Body of pancreas (tissue), 4 donors: ENCODE data around the gene SIPA1L3. TPM values are rescaled to one million over a fixed set of nuclear protein-coding genes. Genes with fewer than 3 reads are reported as not detected.

Source experiments
- ATAC-seq: fragments of 150-250 bp; one replicate; pipeline ENCODE4 v1.9.1; 2016
- DNase-seq, 4 donors: peaks; one replicate each; pipeline ENCODE4 v3.0.0-alpha.2; 2019
- H3K27ac ChIP-seq, 4 donors: fragments of 200-600 bp; sonication (generic); 1 replicate in 3 of 4; 2 replicates in 1 of 4; pipeline versions ENCODE4 v1.5.1 to v1.6.1; 2016 to 2019; ENCODE audit warnings: mild to moderate bottlenecking in 1 of 4, mixed read lengths in 1 of 4, moderate library complexity in 1 of 4
- H3K27me3 ChIP-seq, 2 donors: fragments of 200-600 bp; sonication (generic); one replicate each; pipeline ENCODE4 v1.6.0; 2016; ENCODE audit warnings: mild to moderate bottlenecking in 1 of 2
- H3K36me3 ChIP-seq, 2 donors: fragments of 200-600 bp; sonication (generic); replicated peaks in 1 of 2; 2 replicates each; pipeline ENCODE4 v1.5.1; 2016; ENCODE audit warnings: low read depth in 2 of 2; ENCODE audit not compliant: insufficient read depth in 1 of 2
- H3K4me1 ChIP-seq: fragments of 200-600 bp; sonication (generic); one replicate; pipeline ENCODE4 v1.6.0; 2016
- H3K4me3 ChIP-seq, 2 donors: fragments of 200-600 bp; sonication (generic); 1 replicate in 1 of 2; 2 replicates in 1 of 2; pipeline ENCODE4 v1.5.1; 2016 to 2019
- H3K9me3 ChIP-seq, 3 donors: fragments of 200-600 bp; sonication (generic); 1 replicate in 2 of 3; 2 replicates in 1 of 3; pipeline ENCODE4 v1.5.1; 2016
- POLR2A ChIP-seq, 3 donors: fragments of 450-650 bp; IDR thresholded peaks; one replicate each; pipeline ENCODE4 v1.6.1; 2016; ENCODE audit warnings: antibody characterized with exemption in 3 of 3, mild to moderate bottlenecking in 2 of 3
- WGBS, 2 donors: methylation state at CpG; one replicate each; pipeline ENCODE4 v1.1.5; 2017; 5-methylcytosine and 5-hydroxymethylcytosine counted together
- intact Hi-C: fragments of 100-400 bp; cut with DNase I; formaldehyde crosslinking; loops from one replicate; pipeline ENCODE4 v1.15.1; 2023
- total RNA-seq, 2 donors: library from RNA; depleted of rRNA; stranded (reverse); fragments of >200 nt; gene quantifications; one replicate each; pipeline ENCODE4 v1.1.0, GENCODE V29; 2016
- TF ChIP-seq, protein P1 (sequence below), 7 experiments: fragments of 450-650 bp in 4 of 7; fragments of 200-600 bp in 3 of 7; sonication (generic) in 3 of 7; IDR thresholded peaks; one replicate each; pipeline ENCODE4 v1.5.1; 2016 to 2019; ENCODE audit warnings: antibody characterized with exemption in 7 of 7

SIPA1L3 gene
- total RNA-seq, 2 donors from 2014 or later: 41.5 to 62.0 TPM

DNA sequence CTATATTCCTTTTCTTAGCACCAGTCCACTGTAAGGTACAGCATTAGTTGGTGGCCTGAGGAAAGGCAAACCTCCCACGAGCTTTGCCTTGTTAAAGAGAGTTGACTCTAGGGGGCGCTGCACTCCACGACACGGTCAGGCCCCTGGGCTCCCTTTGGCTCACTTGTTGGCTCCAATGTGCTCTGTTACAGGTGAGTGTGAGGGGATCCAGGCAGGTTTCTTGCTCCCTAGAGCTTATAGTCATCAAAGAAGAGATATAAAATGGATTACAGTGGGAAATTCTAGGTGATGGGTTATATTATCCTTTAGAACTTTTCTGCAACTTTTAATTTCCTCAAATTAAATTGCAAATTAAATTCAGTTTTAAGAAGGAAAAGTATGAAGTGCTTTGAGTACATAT, 4.3 kb upstream of the SIPA1L3 start:
- DNase-seq: peak; percentile 88 to 92 (median 90)
- TF ChIP-seq POLR2A (IDR thresholded peaks at IDR 0.05): no peak
- TF ChIP-seq, protein P1, sequence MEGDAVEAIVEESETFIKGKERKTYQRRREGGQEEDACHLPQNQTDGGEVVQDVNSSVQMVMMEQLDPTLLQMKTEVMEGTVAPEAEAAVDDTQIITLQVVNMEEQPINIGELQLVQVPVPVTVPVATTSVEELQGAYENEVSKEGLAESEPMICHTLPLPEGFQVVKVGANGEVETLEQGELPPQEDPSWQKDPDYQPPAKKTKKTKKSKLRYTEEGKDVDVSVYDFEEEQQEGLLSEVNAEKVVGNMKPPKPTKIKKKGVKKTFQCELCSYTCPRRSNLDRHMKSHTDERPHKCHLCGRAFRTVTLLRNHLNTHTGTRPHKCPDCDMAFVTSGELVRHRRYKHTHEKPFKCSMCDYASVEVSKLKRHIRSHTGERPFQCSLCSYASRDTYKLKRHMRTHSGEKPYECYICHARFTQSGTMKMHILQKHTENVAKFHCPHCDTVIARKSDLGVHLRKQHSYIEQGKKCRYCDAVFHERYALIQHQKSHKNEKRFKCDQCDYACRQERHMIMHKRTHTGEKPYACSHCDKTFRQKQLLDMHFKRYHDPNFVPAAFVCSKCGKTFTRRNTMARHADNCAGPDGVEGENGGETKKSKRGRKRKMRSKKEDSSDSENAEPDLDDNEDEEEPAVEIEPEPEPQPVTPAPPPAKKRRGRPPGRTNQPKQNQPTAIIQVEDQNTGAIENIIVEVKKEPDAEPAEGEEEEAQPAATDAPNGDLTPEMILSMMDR (IDR thresholded peaks at IDR 0.05): peak; percentile 76 to 86 (median 81)
- intact Hi-C loops: loop anchor here (10.0 kb wide), 1 partner anchor 422 kb away; no protein-coding TSS in a partner anchor
- Histone ChIP-seq H3K27ac (peak overlapping the region in 2 of 4 donors; percentile 19 to 47), H3K27me3 (no peaks in the 10 kb centered on the region), H3K9me3 (no peaks in the 10 kb centered on the region), H3K4me1 (peaks cover 9% of the 10 kb centered on the region), H3K36me3 (no peaks in the 10 kb centered on the region), H3K4me3 (no peak overlapping the region)
- 0 to 2% methylated on average over 1 to 4 of the region's 4 CpGs for WGBS, 2 donors
- peak; percentile 49 for ATAC-seq

DNA sequence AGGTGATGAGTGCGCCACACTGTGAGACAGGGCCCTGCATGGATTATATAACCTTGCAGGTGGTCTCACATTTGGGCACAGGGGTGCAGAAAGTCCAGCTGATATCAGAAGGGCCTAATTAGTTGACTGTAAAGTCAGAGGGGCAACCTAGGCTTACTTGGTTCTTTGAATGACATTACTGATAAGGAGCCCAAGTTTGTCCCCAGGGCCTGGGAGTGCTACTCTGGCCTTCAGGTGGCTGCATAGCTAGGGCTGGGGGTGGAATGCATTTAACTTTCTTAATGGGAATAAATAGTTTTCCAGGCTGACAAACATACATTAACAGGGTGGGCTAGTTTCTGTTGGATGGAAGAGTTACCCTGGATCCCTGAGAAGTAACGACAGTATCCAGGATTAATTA, 3.9 kb upstream of the SIPA1L3 start:
- Histone ChIP-seq H3K4me1 (peaks cover 13% of the 10 kb centered on the region), H3K27ac (peak overlapping the region in 2 of 4 donors; percentile 19 to 47), H3K27me3 (no peaks in the 10 kb centered on the region), H3K9me3 (no peaks in the 10 kb centered on the region), H3K4me3 (no peak overlapping the region), H3K36me3 (no peaks in the 10 kb centered on the region)
- peak in 2 of 4 donors; percentile 20 to 59 for DNase-seq
- ATAC-seq: no peak
- TF ChIP-seq, protein P1 (IDR thresholded peaks at IDR 0.05): no peak
- no peak for TF ChIP-seq POLR2A (IDR thresholded peaks at IDR 0.05)
- intact Hi-C loops: loop anchor here (10.0 kb wide), 1 partner anchor 422 kb away; no protein-coding TSS in a partner anchor
- 61 to 67% methylated on average over 2 of the region's 2 CpGs for WGBS, 2 donors

DNA sequence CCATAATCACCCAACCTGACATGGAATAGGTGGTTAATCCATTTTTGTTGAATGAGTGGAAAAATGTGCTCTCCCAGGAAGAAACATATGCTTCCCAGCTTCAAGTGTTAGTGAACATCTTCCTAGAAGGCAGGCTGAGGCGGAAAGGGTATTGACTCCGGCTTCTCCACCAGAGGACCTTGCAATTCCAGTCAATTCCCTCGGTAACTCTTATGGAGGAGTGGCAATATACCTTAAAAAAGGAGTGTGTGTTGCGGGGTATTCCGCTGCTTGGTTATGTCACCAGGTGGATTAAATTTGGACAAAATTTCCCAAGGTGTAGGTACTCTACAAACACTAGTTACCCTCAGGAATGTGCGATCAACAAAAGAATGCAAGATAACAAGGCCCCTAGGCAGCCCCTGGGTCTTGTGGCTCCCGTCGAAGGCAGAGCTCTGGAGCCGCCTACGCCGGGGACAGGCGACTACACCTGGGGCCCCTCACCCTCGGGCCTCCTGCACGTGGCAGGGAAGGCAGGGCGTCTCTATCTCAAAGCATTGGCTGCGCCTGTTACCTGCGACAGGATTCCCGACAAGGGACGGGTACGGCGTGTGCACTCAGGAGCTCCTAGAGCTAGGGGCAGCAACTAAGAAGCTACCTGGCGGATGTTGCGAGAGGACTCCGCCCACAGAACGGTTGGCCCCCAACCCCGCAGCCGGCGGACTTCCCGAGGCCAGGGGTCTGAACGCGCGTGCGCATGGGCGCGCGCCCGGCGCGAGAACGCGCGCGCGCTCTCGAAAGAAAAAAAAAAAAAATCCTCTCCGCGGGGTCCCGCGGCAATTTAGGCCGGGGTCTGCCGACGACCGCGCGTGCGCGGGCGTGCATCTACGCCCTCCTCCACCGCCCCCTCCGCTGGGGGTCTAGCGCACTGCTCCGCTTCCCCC, 801 bp upstream of the SIPA1L3 start, which contains the start of gene WDR87:
Gene WDR87 (minus strand): TSS at position 649 of the 923 bp plus-strand sequence. CDS start 8,355 bp downstream, outside the sequence.
- TF ChIP-seq, protein P1 (IDR thresholded peaks at IDR 0.05): no peak
- no peak for TF ChIP-seq POLR2A (IDR thresholded peaks at IDR 0.05)
- WGBS, 2 donors: 7 to 10% methylated on average over 27 to 62 of the region's 63 CpGs
- ATAC-seq (peak; percentile 31), DNase-seq (peak; percentile 45 to 64 (median 60))
- H3K4me3 ChIP-seq: peak within 1 kb of the TSS; percentile 85 to 97
- H3K4me1 ChIP-seq: peaks cover 23% of the 10 kb centered on the region
- no peaks in the 10 kb centered on the region for H3K36me3 ChIP-seq
- no peaks in the 10 kb centered on the region for H3K27me3 ChIP-seq
- H3K27ac ChIP-seq: peak within 1 kb of the TSS; percentile 44 to 74 (median 62)
- intact Hi-C loops: loop anchor here (10.0 kb wide), 1 partner anchor 419 kb away; no protein-coding TSS in a partner anchor
- no peaks in the 10 kb centered on the region for H3K9me3 ChIP-seq

DNA sequence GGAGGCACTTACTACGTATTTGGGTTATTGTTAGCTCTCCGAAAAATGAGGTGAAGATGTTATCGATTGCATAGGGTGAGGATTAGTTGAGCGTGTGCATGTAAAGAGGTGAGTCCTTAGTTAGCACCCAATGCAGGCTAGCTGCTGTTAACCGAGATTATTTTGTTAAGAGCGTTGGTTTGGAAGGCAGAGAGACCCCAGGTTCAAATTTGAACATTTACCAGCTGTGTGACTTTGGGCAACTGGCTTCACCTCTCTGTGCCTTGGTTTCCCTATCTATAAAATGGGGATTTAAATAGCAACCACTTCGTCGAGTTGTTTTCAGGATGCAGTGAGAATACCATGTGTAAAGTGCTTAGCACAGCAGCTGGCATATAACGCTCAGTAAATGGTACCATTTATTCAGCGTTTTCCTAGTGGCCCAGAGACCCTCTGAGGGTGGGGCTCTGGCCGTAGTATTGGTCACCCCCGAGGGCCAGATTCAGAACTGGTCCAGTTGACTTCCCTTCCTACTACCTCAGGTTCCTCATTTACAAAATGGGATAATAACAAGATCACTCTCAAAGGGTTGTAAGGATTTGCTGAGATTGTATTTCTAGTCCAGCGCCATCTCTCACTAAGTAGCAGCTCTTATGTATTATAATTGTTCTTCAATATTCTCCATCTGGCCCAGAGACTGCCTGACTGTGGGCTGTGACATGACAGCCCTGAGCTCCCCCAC, 887 bp downstream of the SIPA1L3 start:
- Histone ChIP-seq H3K4me3 (peak overlapping the region; percentile 85 to 97), H3K4me1 (peaks cover 23% of the 10 kb centered on the region), H3K36me3 (no peaks in the 10 kb centered on the region), H3K27me3 (no peaks in the 10 kb centered on the region), H3K9me3 (no peaks in the 10 kb centered on the region), H3K27ac (peak overlapping the region in 3 of 4 donors; percentile 52 to 74 (median 73))
- ATAC-seq: no peak
- 16 to 17% methylated on average over 10 to 13 of the region's 13 CpGs for WGBS, 2 donors
- no peak for DNase-seq
- intact Hi-C loops: loop anchor here (10.0 kb wide), 1 partner anchor 417 kb away; no protein-coding TSS in a partner anchor
- TF ChIP-seq, protein P1 (IDR thresholded peaks at IDR 0.05): no peak
- no peak for TF ChIP-seq POLR2A (IDR thresholded peaks at IDR 0.05)
